Hepatocyte (in vitro differentiated cells): Measurements from ENCODE around the gene OR2L3. TPM values are rescaled to one million over a fixed set of nuclear protein-coding genes. Genes with fewer than 3 reads are reported as not detected.
"Not testable (repeated sequence)": the region's sequence is repeated elsewhere in the genome, so short reads cannot be mapped to it uniquely, and the experiment has no call there.

Experiments
- DNase-seq: peaks from one replicate; pipeline ENCODE4 v3.0.0-alpha.2; 2016; ENCODE audit warnings: low spot score
- H2AFZ ChIP-seq: fragments of 200-600 bp; sonication (generic); 2 replicates; pipeline ENCODE4 v1.6.0; 2016; ENCODE audit warnings: antibody characterized with exemption, mild to moderate bottlenecking
- H3K27ac ChIP-seq: fragments of 200-600 bp; sonication (generic); 2 replicates; pipeline ENCODE4 v1.5.1; 2016; ENCODE audit warnings: mild to moderate bottlenecking
- H3K27me3 ChIP-seq: fragments of 200-600 bp; sonication (generic); 2 replicates; pipeline ENCODE4 v1.6.1; 2016
- H3K36me3 ChIP-seq: fragments of 200-600 bp; sonication (generic); replicated peaks from 2 replicates; pipeline ENCODE4 v1.5.1; 2016; ENCODE audit warnings: low read depth; ENCODE audit not compliant: insufficient read depth
- H3K4me1 ChIP-seq: fragments of 200-600 bp; sonication (generic); 2 replicates; pipeline ENCODE4 v1.5.1; 2016; ENCODE audit warnings: mild to moderate bottlenecking, moderate library complexity; ENCODE audit not compliant: insufficient read depth
- H3K4me2 ChIP-seq: fragments of 200-600 bp; sonication (generic); 2 replicates; pipeline ENCODE4 v1.6.0; 2016
- H3K4me3 ChIP-seq: fragments of 200-600 bp; sonication (generic); 2 replicates; pipeline ENCODE4 v1.5.1; 2016; ENCODE audit warnings: mild to moderate bottlenecking
- H3K79me2 ChIP-seq: fragments of 200-600 bp; sonication (generic); 2 replicates; pipeline ENCODE4 v1.6.0; 2017; ENCODE audit warnings: mild to moderate bottlenecking
- H3K9me2 ChIP-seq: fragments of 200-600 bp; sonication (generic); replicated peaks from 2 replicates; pipeline ENCODE4 v1.6.0; 2017; ENCODE audit warnings: mild to moderate bottlenecking; ENCODE audit not compliant: insufficient read depth
- H3K9me3 ChIP-seq: fragments of 200-600 bp; sonication (generic); 2 replicates; pipeline ENCODE4 v1.5.1; 2016; ENCODE audit warnings: low read depth, mild to moderate bottlenecking
- H4K20me1 ChIP-seq: fragments of 200-600 bp; sonication (generic); 2 replicates; pipeline ENCODE4 v1.6.0; 2016; ENCODE audit warnings: mild to moderate bottlenecking; ENCODE audit not compliant: insufficient read depth, poor library complexity, severe bottlenecking
- CTCF ChIP-seq: fragments of 200-600 bp; sonication (generic); IDR thresholded peaks from 2 replicates; pipeline ENCODE4 v1.5.1; 2016; ENCODE audit warnings: antibody characterized with exemption, mild to moderate bottlenecking; ENCODE audit not compliant: poor library complexity
- EZH2 ChIP-seq: fragments of 200-600 bp; sonication (generic); IDR thresholded peaks from 2 replicates; pipeline ENCODE4 v1.6.1; 2016; ENCODE audit warnings: antibody characterized with exemption, mild to moderate bottlenecking, borderline replicate concordance
- EZH2phosphoT487 ChIP-seq: fragments of 200-600 bp; sonication (generic); IDR thresholded peaks from one replicate; pipeline ENCODE4 v1.6.1; 2018; ENCODE audit warnings: antibody characterized with exemption, mild to moderate bottlenecking, low read depth, moderate library complexity; ENCODE audit not compliant: unreplicated experiment, severe bottlenecking
- WGBS: methylation state at CpG from one replicate; pipeline ENCODE4 v1.1.6; 2016; ENCODE audit warnings: low lambda C conversion rate; ENCODE audit errors: missing lambda C conversion rate; 5-methylcytosine and 5-hydroxymethylcytosine counted together
- polyA plus RNA-seq: library from polyadenylated mRNA; unstranded; fragments of >200 nt; fragmentation: Nextera tagmentation; extraction: Ambion mirVana; gene quantifications from 2 replicates; pipeline ENCODE4 v1.2.1, GENCODE V29; 2016
- total RNA-seq: library from RNA; depleted of rRNA; stranded (reverse); fragments of >200 nt; gene quantifications from 2 replicates; pipeline ENCODE4 v1.2.3, GENCODE V29; 2014

OR2L3 gene
- total and polyA plus RNA-seq, 2 experiments from 2014 or later, result not detected

GRCh38 chr1:248055261-248055660 lies 8.6 kb downstream of the OR2L3 start:
- Histone ChIP-seq H4K20me1 (no peaks in the 10 kb centered on the region), H3K4me2 (no peak overlapping the region), H3K79me2 (no peaks in the 10 kb centered on the region), H3K27me3 (no peaks in the 10 kb centered on the region), H3K9me3 (no peaks in the 10 kb centered on the region), H3K36me3 (no peaks in the 10 kb centered on the region), H3K4me3 (no peak overlapping the region), H2AFZ (no peak overlapping the region), H3K9me2 (no peaks in the 10 kb centered on the region), H3K27ac (no peak overlapping the region), H3K4me1 (no peaks in the 10 kb centered on the region)
- TF ChIP-seq EZH2phosphoT487 (no peak), CTCF (no peak), EZH2 (no peak)
- no peak for DNase-seq
- WGBS, result 51% methylated on average over 2 of the region's 2 CpGs

GRCh38 chr1:248065071-248065470 lies 18.4 kb downstream of the OR2L3 start:
- Histone ChIP-seq H2AFZ (no peak overlapping the region), H3K4me3 (no peak overlapping the region), H3K27me3 (no peaks in the 10 kb centered on the region), H3K9me2 (no peaks in the 10 kb centered on the region), H3K27ac (no peak overlapping the region), H3K4me1 (no peaks in the 10 kb centered on the region), H3K36me3 (no peaks in the 10 kb centered on the region), H3K9me3 (no peaks in the 10 kb centered on the region), H4K20me1 (no peaks in the 10 kb centered on the region), H3K4me2 (no peak overlapping the region), H3K79me2 (no peaks in the 10 kb centered on the region)
- DNase-seq, result no peak
- TF ChIP-seq CTCF (no peak), EZH2 (no peak)
- 70% methylated on average over 2 of the region's 2 CpGs for WGBS

GRCh38 chr1:248065604-248066003 lies 19.0 kb downstream of the OR2L3 start:
- no peaks in the 10 kb centered on the region for H4K20me1 ChIP-seq
- H3K27me3 ChIP-seq, result no peaks in the 10 kb centered on the region
- no peak overlapping the region for H3K27ac ChIP-seq
- TF ChIP-seq CTCF, result no peak
- TF ChIP-seq EZH2phosphoT487, result no peak
- no peak for TF ChIP-seq EZH2
- H3K79me2 ChIP-seq, result no peaks in the 10 kb centered on the region
- H2AFZ ChIP-seq, result no peak overlapping the region
- WGBS, result 100% methylated on average over 2 of the region's 3 CpGs
- no peak overlapping the region for H3K4me3 ChIP-seq
- no peaks in the 10 kb centered on the region for H3K36me3 ChIP-seq
- H3K4me2 ChIP-seq, result no peak overlapping the region
- H3K9me2 ChIP-seq, result no peaks in the 10 kb centered on the region
- no peaks in the 10 kb centered on the region for H3K4me1 ChIP-seq
- H3K9me3 ChIP-seq, result no peaks in the 10 kb centered on the region
- no peak for DNase-seq

GRCh38 chr1:248083864-248084263 lies 37.2 kb downstream of the OR2L3 start:
- not testable (repeated sequence) for DNase-seq, H3K9me3 ChIP-seq, H3K36me3 ChIP-seq, H3K79me2 ChIP-seq, H3K27me3 ChIP-seq, H3K4me1 ChIP-seq, H3K4me2 ChIP-seq, H2AFZ ChIP-seq, H3K27ac ChIP-seq, H3K4me3 ChIP-seq, H4K20me1 ChIP-seq, H3K9me2 ChIP-seq
- WGBS, result 83% methylated on average over 13 of the region's 17 CpGs
